Thyroid gland (tissue), 4 donors: ENCODE data around the gene PITPNB.

ENCODE experiments used
- POLR2A ChIP-seq, 2 donors: fragments of 450-650 bp; IDR thresholded peaks; one replicate each; pipeline ENCODE4 v1.6.1; 2017; ENCODE audit warnings: antibody characterized with exemption in 2 of 2, mild to moderate bottlenecking in 2 of 2, moderate library complexity in 1 of 2
- TF ChIP-seq, protein P1 (sequence below), 6 experiments: fragments of 200-600 bp in 3 of 6; fragments of 450-650 bp in 3 of 6; sonication (generic) in 3 of 6; IDR thresholded peaks; one replicate each; pipeline ENCODE4 v1.5.1; 2016 to 2019; ENCODE audit warnings: antibody characterized with exemption in 6 of 6, mild to moderate bottlenecking in 2 of 6, inconsistent platforms in 1 of 6, moderate library complexity in 1 of 6

DNA sequence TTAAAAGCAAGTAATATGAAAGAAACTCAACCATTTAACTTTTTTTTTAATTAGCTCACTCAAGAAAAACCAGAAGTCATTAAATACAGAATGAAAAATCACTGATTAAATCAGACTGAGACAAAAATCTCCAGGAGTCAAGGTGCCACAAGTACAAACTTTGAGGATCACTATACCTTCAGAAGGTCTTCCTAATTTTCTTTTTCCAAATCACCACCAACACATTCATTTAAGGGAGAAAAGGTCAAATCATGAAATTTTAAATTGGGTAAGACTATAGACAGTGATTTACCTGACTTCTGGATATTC lies 32.3 kb downstream of the PITPNB start:
- TF ChIP-seq, protein P1, sequence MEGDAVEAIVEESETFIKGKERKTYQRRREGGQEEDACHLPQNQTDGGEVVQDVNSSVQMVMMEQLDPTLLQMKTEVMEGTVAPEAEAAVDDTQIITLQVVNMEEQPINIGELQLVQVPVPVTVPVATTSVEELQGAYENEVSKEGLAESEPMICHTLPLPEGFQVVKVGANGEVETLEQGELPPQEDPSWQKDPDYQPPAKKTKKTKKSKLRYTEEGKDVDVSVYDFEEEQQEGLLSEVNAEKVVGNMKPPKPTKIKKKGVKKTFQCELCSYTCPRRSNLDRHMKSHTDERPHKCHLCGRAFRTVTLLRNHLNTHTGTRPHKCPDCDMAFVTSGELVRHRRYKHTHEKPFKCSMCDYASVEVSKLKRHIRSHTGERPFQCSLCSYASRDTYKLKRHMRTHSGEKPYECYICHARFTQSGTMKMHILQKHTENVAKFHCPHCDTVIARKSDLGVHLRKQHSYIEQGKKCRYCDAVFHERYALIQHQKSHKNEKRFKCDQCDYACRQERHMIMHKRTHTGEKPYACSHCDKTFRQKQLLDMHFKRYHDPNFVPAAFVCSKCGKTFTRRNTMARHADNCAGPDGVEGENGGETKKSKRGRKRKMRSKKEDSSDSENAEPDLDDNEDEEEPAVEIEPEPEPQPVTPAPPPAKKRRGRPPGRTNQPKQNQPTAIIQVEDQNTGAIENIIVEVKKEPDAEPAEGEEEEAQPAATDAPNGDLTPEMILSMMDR (IDR thresholded peaks at IDR 0.05) = no peak
- no peak for TF ChIP-seq POLR2A (IDR thresholded peaks at IDR 0.05)
